GM12892 (cell line): ENCODE measurements around the gene HSPA9.

ENCODE experiments used
- POLR2A ChIP-seq: IDR thresholded peaks from 2 replicates; pipeline ENCODE4 v1.6.1; 2011; ENCODE audit warnings: low read depth, low read length, control low read depth
- POLR2AphosphoS5 ChIP-seq: IDR thresholded peaks from 2 replicates; pipeline ENCODE4 v1.6.1; 2011; ENCODE audit warnings: low read depth, low read length, control low read depth
- TAF1 ChIP-seq: IDR thresholded peaks from 2 replicates; pipeline ENCODE4 v1.6.1; 2011; ENCODE audit warnings: low read depth, mild to moderate bottlenecking, control low read depth, low read length, borderline replicate concordance

DNA sequence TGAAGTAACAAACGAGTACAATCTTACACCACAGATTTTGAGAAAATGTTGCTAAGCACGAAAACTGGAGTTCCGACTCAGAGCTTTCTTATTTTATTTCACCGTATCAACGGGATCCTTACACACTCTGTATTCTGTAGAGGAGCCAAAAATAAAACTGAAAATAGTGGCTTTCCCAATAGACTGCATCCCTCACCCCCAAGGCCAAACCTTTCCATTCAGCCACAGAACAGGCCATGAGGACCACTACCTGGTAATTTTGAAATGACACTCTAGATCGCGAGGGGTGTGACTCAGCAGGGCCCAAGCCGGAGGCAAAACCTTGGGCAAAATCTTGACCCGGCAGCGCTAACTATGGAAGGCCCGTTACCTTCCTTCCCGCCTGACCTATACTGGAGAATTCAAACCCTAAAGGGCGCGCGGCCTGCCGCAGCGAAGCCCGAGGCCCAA lies 432 bp downstream of the HSPA9 start:
- no peak for TF ChIP-seq POLR2A
- no peak for TF ChIP-seq POLR2AphosphoS5
- TF ChIP-seq TAF1, result no peak
